H1 (cell line): ENCODE measurements around the gene OASL. TPM values are rescaled to one million over a fixed set of nuclear protein-coding genes. Genes with fewer than 3 reads are reported as not detected.

ENCODE experiments used
- KDM1A ChIP-seq: fragments of 200-600, 300-600 bp; sonication (generic); IDR thresholded peaks from 2 replicates; pipeline ENCODE4 v1.7.1; 2016; ENCODE audit warnings: mild to moderate bottlenecking, low read length, borderline replicate concordance
- polyA plus RNA-seq, 7 experiments: library from polyadenylated mRNA; depleted of rRNA in 3 of 7; stranded (reverse) in 5 of 7; unstranded in 2 of 7; fragments of >200 nt in 5 of 7; fragments of 200-250 nt in 2 of 7; gene quantifications; 1 replicate in 5 of 7; 2 replicates in 1 of 7; 4 replicates in 1 of 7; pipeline versions ENCODE4 v1.2.1 to v1.2.3, GENCODE V29; 2011 to 2013; ENCODE audit warnings: missing spikeins in 2 of 7, mixed read lengths in 2 of 7
- total RNA-seq: library from RNA; stranded (reverse); fragmentation: NEBNext Ultra II Directional; extraction: Animal tissue kit (Norgen Biotek cat#: 25700); gene quantifications from 2 replicates; pipeline ENCODE4 v1.2.1, GENCODE V29; 2021

Gene OASL
- total and polyA plus RNA-seq, 2 of the 8 experiments (the other 6 are each of a cell fraction or from before 2014, with no cell fraction given), result not detected

GRCh38 chr12:120994059-120994458 is 45.0 kb downstream of the OASL start (continued):
- no peak for TF ChIP-seq KDM1A
